Keratinocyte (primary cell): ENCODE measurements around the gene EGF. TPM values are rescaled to one million over a fixed set of nuclear protein-coding genes. Genes with fewer than 3 reads are reported as not detected.

Source experiments
- DNase-seq: peaks from one replicate; pipeline ENCODE4 v3.0.0-alpha.2; 2011; ENCODE audit warnings: low read depth, missing footprints, low spot score
- FAIRE-seq: peaks from 2 replicates; lab custom pipeline; 2011; peaks lifted over from hg19 to GRCh38; lab: Jason Lieb, UNC
- H2AFZ ChIP-seq: 2 replicates; pipeline ENCODE4 v1.6.0; 2012; ENCODE audit warnings: low read length, control low read depth, inconsistent platforms; ENCODE audit not compliant: control insufficient read depth
- H3K27ac ChIP-seq: 2 replicates; pipeline ENCODE4 v1.5.1; 2011; ENCODE audit warnings: low read length; ENCODE audit not compliant: control insufficient read depth, insufficient read depth
- H3K27me3 ChIP-seq: 3 replicates; pipeline ENCODE4 v1.6.0; 2011; ENCODE audit warnings: low read length; ENCODE audit not compliant: control insufficient read depth, insufficient read depth; ENCODE audit errors: extremely low read depth
- H3K36me3 ChIP-seq, 2 experiments: 2 replicates in 1 of 2; 3 replicates in 1 of 2; pipeline ENCODE4 v1.5.1; 2011; ENCODE audit warnings: low read length in 2 of 2, mild to moderate bottlenecking in 1 of 2; ENCODE audit not compliant: control insufficient read depth in 2 of 2, insufficient read depth in 2 of 2; ENCODE audit errors: extremely low read depth in 1 of 2
- H3K4me1 ChIP-seq: 3 replicates; pipeline ENCODE4 v1.5.1; 2011; ENCODE audit warnings: low read length; ENCODE audit not compliant: control insufficient read depth, insufficient read depth; ENCODE audit errors: extremely low read depth
- H3K4me2 ChIP-seq: 3 replicates; pipeline ENCODE4 v1.6.0; 2011; ENCODE audit warnings: low read depth, low read length; ENCODE audit not compliant: control insufficient read depth, insufficient read depth; ENCODE audit errors: extremely low read depth
- H3K4me3 ChIP-seq, 3 experiments: fragments of 200-600 bp in 1 of 3; sonication (generic) in 1 of 3; 2 replicates in 2 of 3; 3 replicates in 1 of 3; pipeline ENCODE4 v1.5.1; 2011 to 2016; ENCODE audit warnings: low read length in 3 of 3, mild to moderate bottlenecking in 3 of 3, control low read depth in 2 of 3, inconsistent platforms in 1 of 3, low read depth in 1 of 3, mixed read lengths in 1 of 3, mixed run types in 1 of 3, moderate library complexity in 1 of 3; ENCODE audit not compliant: control insufficient read depth in 2 of 3, insufficient read depth in 2 of 3; ENCODE audit errors: extremely low read depth in 1 of 3
- H3K79me2 ChIP-seq: 2 replicates; pipeline ENCODE4 v1.6.0; 2012; ENCODE audit warnings: low read length; ENCODE audit not compliant: control insufficient read depth, insufficient read depth
- H3K9ac ChIP-seq: 3 replicates; pipeline ENCODE4 v1.6.0; 2011; ENCODE audit warnings: low read length; ENCODE audit not compliant: control insufficient read depth, insufficient read depth; ENCODE audit errors: extremely low read depth
- H3K9me1 ChIP-seq: 3 replicates; pipeline ENCODE4 v1.6.0; 2011; ENCODE audit warnings: low read length; ENCODE audit not compliant: control insufficient read depth, insufficient read depth; ENCODE audit errors: extremely low read depth
- H3K9me3 ChIP-seq: 2 replicates; pipeline ENCODE4 v1.5.1; 2012; ENCODE audit warnings: low read depth, low read length; ENCODE audit not compliant: control insufficient read depth
- H4K20me1 ChIP-seq: 3 replicates; pipeline ENCODE4 v1.6.0; 2011; ENCODE audit warnings: low read length; ENCODE audit not compliant: control insufficient read depth, insufficient read depth; ENCODE audit errors: extremely low read depth
- CTCF ChIP-seq, 3 experiments: IDR thresholded peaks in 1 of 3; conservative IDR thresholded peaks in 1 of 3; optimal IDR thresholded peaks in 1 of 3; 2 replicates in 2 of 3; 3 replicates in 1 of 3; pipeline versions ENCODE3 to v1.5.1; 2011; ENCODE audit warnings: low read length in 3 of 3, mild to moderate bottlenecking in 3 of 3, moderate library complexity in 2 of 3, control low read depth in 1 of 3, inconsistent platforms in 1 of 3; ENCODE audit not compliant: insufficient read depth in 2 of 3; ENCODE audit errors: extremely low read depth in 1 of 3
- EZH2 ChIP-seq: IDR thresholded peaks from one replicate; pipeline ENCODE4 v1.6.1; 2012; ENCODE audit warnings: inconsistent platforms, mild to moderate bottlenecking, low read length, moderate library complexity
- dilution Hi-C: fragments of 300-500 bp; cut with MboI; formaldehyde crosslinking; loops from one replicate; pipeline ENCODE4 v1.7.0; 2020; ENCODE audit warnings: low sequenced_read_pairs; ENCODE audit not compliant: extremely low pct_ligation_motif_present
- polyA plus RNA-seq, 5 experiments: library from polyadenylated mRNA; depleted of rRNA in 3 of 5; stranded (reverse) in 3 of 5; stranded (forward) in 1 of 5; unstranded in 1 of 5; fragments of >200 nt; gene quantifications; 1 replicate in 1 of 5; 2 replicates in 3 of 5; 3 replicates in 1 of 5; pipeline versions ENCODE4 v1.2.1 to v1.2.3, GENCODE V29; 2011 to 2012; ENCODE audit warnings: missing spikeins in 2 of 5, low read depth in 1 of 5, low replicate concordance in 1 of 5

EGF gene
- polyA plus RNA-seq, 1 donor (not counting 4 experiments of a cell fraction or from before 2014, with no cell fraction given), result 1.3 TPM

- H4K20me1 ChIP-seq, result no peaks in the 10 kb centered on the region
- H3K36me3 ChIP-seq, result no peaks in the 10 kb centered on the region
- H3K9me1 ChIP-seq, result no peaks in the 10 kb centered on the region
- no peak for TF ChIP-seq CTCF (optimal IDR thresholded peaks at IDR 0.05 in 1 of 3, IDR thresholded peaks at IDR 0.05 in 1 of 3, conservative IDR thresholded peaks at IDR 0.05 in 1 of 3; ENCODE audit: extremely low read depth in 1 of 3, insufficient read depth in 2 of 3, low read length in 3 of 3)
- TF ChIP-seq EZH2, result no peak
- H2AFZ ChIP-seq, result no peak overlapping the region
- H3K4me2 ChIP-seq, result no peak overlapping the region
- H3K4me1 ChIP-seq, result no peaks in the 10 kb centered on the region
- no peaks in the 10 kb centered on the region for H3K27me3 ChIP-seq
- H3K27ac ChIP-seq, result no peak overlapping the region
- FAIRE-seq, result no peak
- dilution Hi-C loops, result no loop called here
- H3K9me3 ChIP-seq, result no peaks in the 10 kb centered on the region
- H3K4me3 ChIP-seq, result no peak overlapping the region
- H3K9ac ChIP-seq, result no peak overlapping the region
- no peak for DNase-seq
- no peaks in the 10 kb centered on the region for H3K79me2 ChIP-seq
These were observed 1.0 kb downstream of the EGF start for GRCh38 chr4:109913596-109914241.

- Histone ChIP-seq H3K4me1 (no peaks in the 10 kb centered on the region), H3K36me3 (no peaks in the 10 kb centered on the region), H3K9ac (no peak overlapping the region), H2AFZ (no peak overlapping the region), H3K27ac (no peak overlapping the region), H3K4me2 (no peak overlapping the region), H3K9me1 (no peaks in the 10 kb centered on the region), H4K20me1 (no peaks in the 10 kb centered on the region), H3K4me3 (no peak overlapping the region), H3K27me3 (no peaks in the 10 kb centered on the region), H3K79me2 (no peaks in the 10 kb centered on the region), H3K9me3 (no peaks in the 10 kb centered on the region)
- TF ChIP-seq EZH2 (no peak), CTCF (optimal IDR thresholded peaks at IDR 0.05 in 1 of 3, IDR thresholded peaks at IDR 0.05 in 1 of 3, conservative IDR thresholded peaks at IDR 0.05 in 1 of 3; ENCODE audit: extremely low read depth in 1 of 3, insufficient read depth in 2 of 3, low read length in 3 of 3) (no peak)
- dilution Hi-C loops, result no loop called here
- no peak for DNase-seq
- no peak for FAIRE-seq
These were observed 1.6 kb downstream of the EGF start for GRCh38 chr4:109914322-109914721.
